GM10266 (cell line): Measurements from ENCODE around the gene NHERF2.
"Not testable (repeated sequence)": the region's sequence is repeated elsewhere in the genome, so short reads cannot be mapped to it uniquely, and the experiment has no call there.

Source experiments
- DNase-seq: peaks from one replicate; pipeline ENCODE4 v3.0.0; 2012; ENCODE audit errors: extremely low spot score
- CTCF ChIP-seq: IDR thresholded peaks from 2 replicates; pipeline ENCODE4 v1.5.1; 2012; ENCODE audit warnings: mild to moderate bottlenecking, low read depth; ENCODE audit not compliant: control insufficient read depth, insufficient read depth; ENCODE audit errors: missing control alignments

The NHERF2 gene

GRCh38 chr16:2030036-2030435 lies 3.3 kb downstream of the NHERF2 start:
- no peak for DNase-seq
- no peak for TF ChIP-seq CTCF

GRCh38 chr16:2031081-2031577 lies 4.4 kb downstream of the NHERF2 start:
- TF ChIP-seq CTCF, result no peak
- no peak for DNase-seq

GRCh38 chr16:2032285-2033056 lies 5.8 kb downstream of the NHERF2 start:
- no peak for DNase-seq
- no peak for TF ChIP-seq CTCF

- DNase-seq, result no peak
- no peak for TF ChIP-seq CTCF
Measured at GRCh38 chr16:2033057-2033908, 6.6 kb downstream of the NHERF2 start.

GRCh38 chr16:2033909-2034695 lies 7.4 kb downstream of the NHERF2 start:
- DNase-seq, result not testable (repeated sequence)

GRCh38 chr16:2034696-2035430 lies 8.2 kb downstream of the NHERF2 start:
- no peak for TF ChIP-seq CTCF
- DNase-seq, result no peak

- no peak for DNase-seq
- TF ChIP-seq CTCF, result no peak
Measured at GRCh38 chr16:2035431-2036199, 8.9 kb downstream of the NHERF2 start.
